ENCODE data around the gene DSTN.
A peak's percentile ranks its signal among the peaks of the same experiment; 100 is the strongest.

The DSTN gene

GRCh38 chr20:17545127-17545526 lies 24.7 kb upstream of the DSTN start:
- DNase-seq, result no peak

- no peak for DNase-seq
Observed at GRCh38 chr20:17549131-17549530, 20.7 kb upstream of the DSTN start.

DNA sequence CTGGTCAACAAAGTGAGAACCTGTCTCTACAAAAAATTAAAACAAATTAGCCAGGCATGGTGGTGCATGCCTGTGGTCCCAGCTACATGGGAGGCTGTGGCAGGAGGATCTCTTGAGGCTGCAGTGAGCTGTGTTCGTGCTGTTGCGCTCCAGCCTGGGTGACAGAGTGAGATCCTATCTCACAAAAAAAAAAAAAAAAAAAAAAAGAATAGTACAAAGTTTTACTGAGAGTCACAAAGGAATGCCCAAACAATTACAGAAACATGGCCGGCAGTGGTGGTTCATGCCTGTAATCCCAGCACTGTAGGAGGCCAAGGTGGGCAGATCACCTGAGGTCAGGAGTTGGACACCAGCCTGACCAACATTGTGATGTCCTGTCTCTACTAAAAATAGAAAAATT lies 14.8 kb upstream of the DSTN start:
- DNase-seq, result no peak

DNA sequence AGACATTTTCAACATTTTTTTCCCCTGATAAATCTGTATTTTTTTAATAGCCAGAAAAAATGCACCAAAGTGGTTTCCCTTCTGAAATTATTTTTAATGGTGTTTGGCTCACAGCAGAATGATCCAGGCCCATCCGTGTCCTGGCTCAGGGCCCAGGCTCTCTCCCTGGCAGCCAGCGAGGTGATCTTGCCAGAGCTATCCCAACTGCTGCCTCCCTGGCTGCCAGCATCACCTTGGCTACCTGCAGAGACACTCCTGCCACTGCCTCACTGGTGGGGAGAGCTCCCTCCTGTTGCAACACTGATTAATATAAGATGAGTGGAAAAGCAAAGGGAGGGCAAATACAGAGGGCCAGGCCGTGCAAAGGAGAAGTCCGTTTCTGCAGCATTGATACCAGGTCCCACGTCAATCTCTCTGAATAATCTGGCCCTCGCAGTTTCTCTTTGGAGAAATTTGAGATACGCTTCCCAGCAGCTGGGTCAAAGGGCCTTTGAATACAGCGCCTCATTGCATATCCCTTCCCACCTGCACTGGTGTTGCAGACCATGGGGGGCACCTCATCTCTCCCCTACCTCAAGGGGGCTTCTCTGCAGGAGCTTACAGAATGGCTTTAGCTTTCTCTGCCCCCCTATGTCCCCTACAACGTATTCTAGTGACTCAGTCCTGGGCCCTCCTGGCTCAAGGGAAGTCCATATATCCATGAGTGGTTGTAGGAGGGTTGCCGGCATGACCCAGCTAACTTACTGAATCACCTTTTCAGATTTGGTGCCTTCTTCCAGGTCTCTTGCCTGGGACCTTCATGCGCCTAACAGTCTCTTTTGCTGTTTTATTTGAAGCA lies 12.8 kb upstream of the DSTN start:
- DNase-seq, result peak in 18 of 58 donors; percentile 0 to 22 (median 10)

- DNase-seq, result no peak
Observed at GRCh38 chr20:17557675-17558006, 12.2 kb upstream of the DSTN start.

GRCh38 chr20:17558154-17558940 lies 11.5 kb upstream of the DSTN start:
- DNase-seq, result peak in 6 of 58 donors; percentile 1 to 31 (median 8)

- DNase-seq, result no peak
Observed at GRCh38 chr20:17558941-17559304, 11.0 kb upstream of the DSTN start.

GRCh38 chr20:17559338-17559737 lies 10.5 kb upstream of the DSTN start:
- no peak for DNase-seq

GRCh38 chr20:17560344-17561074 lies 9.4 kb upstream of the DSTN start:
- no peak for DNase-seq

GRCh38 chr20:17562804-17563305 lies 7.0 kb upstream of the DSTN start:
- no peak for DNase-seq

DNA sequence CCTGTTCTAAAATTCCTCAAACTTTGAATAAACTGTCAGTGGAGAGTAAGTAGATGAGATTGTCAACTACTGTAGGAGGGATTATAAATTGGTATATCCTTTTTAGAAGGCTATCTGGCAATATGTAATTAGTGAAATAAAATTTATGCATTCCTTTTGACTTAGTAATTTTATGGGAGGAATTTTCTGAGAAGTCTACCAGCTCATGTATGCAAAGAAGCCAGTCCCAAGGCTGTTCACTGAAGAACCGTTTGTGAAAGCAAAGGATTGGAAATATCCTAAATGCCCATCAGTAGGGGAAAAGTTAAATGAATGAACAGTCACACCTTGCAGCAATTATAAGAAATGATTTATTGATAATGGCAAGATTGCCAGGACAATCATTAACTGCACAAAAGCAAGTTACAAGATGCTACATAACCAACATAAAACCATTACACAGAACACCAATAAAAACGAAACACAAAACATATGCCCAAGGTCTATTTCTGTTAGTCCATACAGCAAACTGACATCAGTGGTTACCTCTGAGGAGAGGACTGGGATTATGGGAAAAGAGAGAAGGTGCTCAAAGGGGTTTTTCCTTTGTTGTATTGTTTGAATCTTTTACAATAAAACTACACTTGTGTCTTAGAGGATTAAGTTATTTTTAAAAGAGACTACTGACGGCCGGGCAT lies 4.6 kb upstream of the DSTN start:
- no peak for DNase-seq

DNA sequence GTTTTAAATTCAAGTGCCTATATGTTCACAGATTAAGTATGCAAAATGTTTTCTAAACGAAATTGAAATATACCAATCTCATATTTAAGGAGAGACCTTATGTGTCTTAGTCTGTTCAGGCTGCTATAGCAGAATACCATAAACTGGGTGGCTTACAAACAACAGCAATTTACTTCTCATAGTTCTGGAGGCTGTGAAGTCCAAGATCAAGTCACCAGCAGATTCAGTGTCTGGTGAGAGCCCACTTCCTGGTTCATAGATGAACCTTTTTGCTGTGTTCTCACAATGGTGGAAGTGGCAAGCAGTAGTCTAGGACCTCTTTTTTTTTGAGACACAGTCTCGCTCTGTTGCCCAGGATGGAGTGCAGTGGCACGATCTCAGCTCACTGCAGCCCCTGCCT lies 3.5 kb upstream of the DSTN start:
- no peak for DNase-seq

DNA sequence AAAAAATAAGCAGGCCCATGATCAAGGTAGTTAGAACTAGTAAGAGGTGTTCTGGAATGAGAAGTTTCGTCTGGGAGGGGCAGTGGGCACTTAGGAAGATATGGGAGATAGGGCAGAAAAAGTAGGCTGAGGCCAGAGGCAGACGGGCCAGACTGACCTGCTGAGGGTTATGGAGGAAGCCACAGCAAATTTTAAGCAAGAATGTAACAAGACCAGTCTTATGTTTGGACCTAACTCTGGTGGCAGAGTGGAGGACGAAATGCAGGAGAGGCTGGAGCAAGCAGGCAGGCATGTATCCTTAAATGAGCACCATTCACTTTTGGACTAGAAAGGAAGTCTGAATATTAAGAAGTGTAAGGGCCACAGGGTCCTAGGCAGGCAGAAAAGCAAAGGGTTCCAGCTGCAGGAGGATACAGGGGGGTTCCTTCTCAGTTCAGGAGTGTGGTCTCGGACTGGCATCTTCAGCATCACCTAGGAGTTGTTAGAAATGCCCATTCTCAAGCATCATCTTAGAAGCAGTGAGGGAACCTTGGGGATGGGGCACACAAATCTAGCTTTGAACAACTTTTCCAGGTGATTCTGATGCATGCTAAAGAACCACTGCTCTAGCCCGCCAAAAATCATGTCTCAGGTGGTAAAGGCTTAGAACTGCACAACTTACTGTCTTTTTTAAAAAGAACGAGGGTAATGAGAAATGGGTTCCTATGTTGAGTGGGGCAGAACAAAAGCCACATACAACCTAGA lies 1.7 kb upstream of the DSTN start:
- no peak for DNase-seq

GRCh38 chr20:17568972-17569521 lies 828 bp upstream of the DSTN start:
- peak in 34 of 58 donors; percentile 3 to 67 (median 31) for DNase-seq

DNA sequence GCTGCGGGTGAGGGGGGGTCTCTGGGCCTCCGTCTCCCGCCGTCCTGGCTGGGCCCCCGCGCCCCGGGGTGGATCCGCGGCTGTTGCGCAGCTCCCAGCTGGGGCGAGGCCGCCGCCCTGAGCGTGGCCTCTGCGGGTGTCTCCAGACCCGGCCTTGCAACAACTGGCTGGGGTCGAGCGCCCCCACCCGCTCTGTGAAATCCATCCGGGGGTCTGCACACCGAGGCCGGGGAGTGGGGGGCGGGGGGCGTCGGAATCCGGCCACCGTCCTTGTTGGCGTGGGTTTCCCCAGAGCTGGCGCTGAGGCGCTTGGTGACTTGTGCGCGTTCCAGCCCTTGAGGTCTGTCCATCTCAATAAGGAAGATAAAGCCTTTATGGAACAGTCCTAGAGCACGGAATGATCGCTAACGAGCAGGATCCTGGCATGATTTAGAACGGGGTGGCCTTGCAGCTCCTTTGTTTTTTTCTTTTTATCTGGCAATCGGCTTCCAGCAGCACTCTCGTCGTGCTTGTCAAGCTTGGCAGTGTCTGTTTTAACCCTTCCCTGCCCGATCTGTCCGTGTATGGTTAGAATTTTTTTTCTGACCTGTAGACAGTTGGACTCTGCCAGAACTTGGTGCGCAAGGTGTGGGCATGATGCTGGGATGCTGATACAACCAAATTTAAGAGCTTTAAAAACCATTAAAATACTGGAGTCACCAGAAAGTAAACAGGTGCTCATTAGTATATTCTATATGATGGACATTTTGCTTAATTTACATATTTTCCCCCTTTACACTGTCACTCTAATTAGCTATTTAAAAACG lies 675 bp downstream of the DSTN start:
- peak in 34 of 58 donors; percentile 22 to 81 (median 53) for DNase-seq

DNA sequence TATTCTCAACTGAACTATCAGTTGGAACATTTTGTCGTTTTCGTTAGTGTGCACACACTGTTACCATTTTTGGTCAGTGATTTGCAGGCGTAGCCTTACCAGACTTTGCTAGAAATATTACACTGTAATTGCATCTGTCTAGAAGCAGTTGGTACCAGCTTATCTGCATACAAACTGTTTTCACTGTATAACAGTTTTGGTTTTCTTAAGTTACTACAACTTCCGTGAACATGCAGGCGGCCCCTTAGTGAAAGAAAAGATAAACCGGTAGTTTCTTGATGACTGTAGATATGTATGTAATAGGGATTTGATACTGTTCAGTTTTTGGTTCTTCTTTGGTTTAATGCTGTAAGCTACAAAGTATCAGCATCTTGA lies 1.3 kb downstream of the DSTN start:
- no peak for DNase-seq

GRCh38 chr20:17572034-17572638 lies 2.3 kb downstream of the DSTN start:
- DNase-seq, result no peak

DNA sequence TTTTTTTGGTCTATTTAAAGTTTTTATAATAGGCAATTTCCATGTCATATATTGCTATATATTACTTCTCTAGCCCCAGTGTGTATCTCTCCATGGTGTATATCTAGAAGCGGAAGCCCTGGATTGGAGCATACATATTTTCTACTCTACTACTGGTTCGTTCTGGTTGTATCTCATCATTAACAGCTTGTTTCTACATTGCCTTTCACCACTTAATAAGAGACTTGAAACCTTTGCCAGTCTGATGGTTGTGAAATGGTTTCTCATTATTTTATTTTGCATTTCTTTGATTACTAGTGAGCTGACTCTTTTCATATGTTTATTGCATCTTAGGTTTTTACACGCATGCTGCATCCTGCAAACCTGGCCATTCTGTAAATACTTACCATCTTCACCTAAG lies 3.6 kb downstream of the DSTN start:
- no peak for DNase-seq

- DNase-seq, result no peak
Observed at GRCh38 chr20:17576215-17576614, 6.3 kb downstream of the DSTN start.
